K562 (cell line): ENCODE measurements around the gene NSUN6. TPM values are rescaled to one million over a fixed set of nuclear protein-coding genes. Genes with fewer than 3 reads are reported as not detected.

Experiments used
- ATAC-seq: fragments of 200-7000 bp; cut with Tn5 transposase; 3 replicates; pipeline ENCODE4 v1.9.1; 2020; ENCODE audit warnings: moderate library complexity
- BruUV-seq: library from RNA; stranded (reverse); fragments of 400-500 nt; replicated peaks from 2 replicates; lab custom pipeline; 2021; lab: Mats Ljungman, UMichigan
- CTCF ChIA-PET: fragments of 300-600 bp; formaldehyde crosslinking; extraction: SDS; loops from one replicate; lab custom pipeline; 2021; ENCODE audit warnings: low intra/inter-chr PET ratio; lab: Yijun Ruan, JAX
- POLR2A ChIA-PET: fragments of 300-600, 350-650 bp; sonication (Branson Sonifier 250); formaldehyde crosslinking; extraction: SDS; loops from one replicate; lab custom pipeline; 2021; ENCODE audit warnings: antibody characterized with exemption, inconsistent platforms; lab: Yijun Ruan, JAX
- DNase-seq, 4 experiments: peaks; one replicate each; pipeline versions ENCODE4 v3.0.0 to v3.0.0-alpha.2; 2011 to 2018; ENCODE audit warnings: low spot score in 3 of 4, mixed read lengths in 3 of 4; ENCODE audit errors: extremely low read depth in 1 of 4
- FAIRE-seq: peaks from 2 replicates; lab custom pipeline; 2011; peaks lifted over from hg19 to GRCh38; lab: Jason Lieb, UNC
- H2AFZ ChIP-seq: 2 replicates; pipeline ENCODE4 v1.6.0; 2011; ENCODE audit warnings: low read depth, low read length, control low read depth, inconsistent platforms
- H3K27ac ChIP-seq: fragments of 200-600 bp; 3 replicates; pipeline ENCODE4 v1.8.0; 2011; ENCODE audit warnings: low read depth, mild to moderate bottlenecking, control low read depth, inconsistent platforms, low read length, moderate library complexity, mixed read lengths; ENCODE audit errors: extremely low read depth
- H3K27me3 ChIP-seq, 2 experiments: fragments of 300-600 bp in 1 of 2; 2 replicates in 1 of 2; 3 replicates in 1 of 2; pipeline versions ENCODE4 v1.6.0 to v1.8.0; 2011; ENCODE audit warnings: inconsistent platforms in 2 of 2, low read length in 2 of 2, mild to moderate bottlenecking in 1 of 2, mixed read lengths in 1 of 2, moderate library complexity in 1 of 2; ENCODE audit not compliant: control insufficient read depth in 2 of 2, insufficient read depth in 2 of 2
- H3K36me3 ChIP-seq: fragments of 300-600 bp; 3 replicates; pipeline ENCODE4 v1.8.0; 2011; ENCODE audit warnings: mild to moderate bottlenecking, low read length, inconsistent platforms; ENCODE audit not compliant: control insufficient read depth, insufficient read depth
- H3K4me1 ChIP-seq, 2 experiments: fragments of 200-600 bp in 1 of 2; replicated peaks in 1 of 2; 2 replicates in 1 of 2; 3 replicates in 1 of 2; pipeline versions ENCODE4 v1.5.1 to v1.8.0; 2011; ENCODE audit warnings: inconsistent platforms in 2 of 2, low read length in 2 of 2, mild to moderate bottlenecking in 1 of 2, mixed read lengths in 1 of 2, moderate library complexity in 1 of 2; ENCODE audit not compliant: control insufficient read depth in 2 of 2, insufficient read depth in 2 of 2
- H3K4me2 ChIP-seq: 2 replicates; pipeline ENCODE4 v1.6.1; 2011; ENCODE audit warnings: low read length, control low read depth, inconsistent platforms, mixed read lengths; ENCODE audit not compliant: insufficient read depth
- H3K4me3 ChIP-seq: fragments of 200-600 bp; sonication (generic), shearing (Covaris generic); 2 replicates; pipeline ENCODE4 v1.5.1; 2016; ENCODE audit warnings: control low read depth, inconsistent platforms
- H3K79me2 ChIP-seq: fragments of 200-600 bp; 3 replicates; pipeline ENCODE4 v1.8.0; 2011; ENCODE audit warnings: low read length, inconsistent platforms; ENCODE audit not compliant: control insufficient read depth, insufficient read depth
- H3K9ac ChIP-seq, 2 experiments: 2 replicates each; pipeline versions ENCODE4 v1.6.0 to v1.6.1; 2011; ENCODE audit warnings: low read depth in 2 of 2, low read length in 2 of 2, control low read depth in 1 of 2, inconsistent platforms in 1 of 2, mild to moderate bottlenecking in 1 of 2, mixed read lengths in 1 of 2; ENCODE audit not compliant: insufficient read depth in 1 of 2
- H3K9me1 ChIP-seq: one replicate; pipeline ENCODE4 v1.6.0; 2011; ENCODE audit warnings: inconsistent platforms, mild to moderate bottlenecking, low read length, moderate library complexity; ENCODE audit not compliant: control insufficient read depth, insufficient read depth
- H3K9me3 ChIP-seq: replicated peaks from 2 replicates; pipeline ENCODE4 v1.5.1; 2011; ENCODE audit warnings: low read depth, low read length, inconsistent platforms; ENCODE audit not compliant: control insufficient read depth, insufficient read depth
- H4K20me1 ChIP-seq: replicated peaks from 2 replicates; pipeline ENCODE4 v1.6.1; 2011; ENCODE audit warnings: low read length, inconsistent platforms, mixed read lengths; ENCODE audit not compliant: control insufficient read depth, insufficient read depth
- ASH1L ChIP-seq: fragments of 450-650 bp; IDR thresholded peaks from 2 replicates; pipeline ENCODE4 v1.6.1; 2018; ENCODE audit warnings: borderline replicate concordance, mild to moderate bottlenecking, low read depth; ENCODE audit not compliant: partially characterized antibody
- CREM ChIP-seq: IDR thresholded peaks from 2 replicates; pipeline ENCODE4 v1.6.1; 2014; ENCODE audit warnings: antibody characterized with exemption, low read depth
- DLX4 ChIP-seq: fragments of 250-450 bp; sonication (Bioruptor Pico); IDR thresholded peaks from 2 replicates; pipeline ENCODE4 v1.6.1; 2021; ENCODE audit warnings: mild to moderate bottlenecking
- ELK1 ChIP-seq: sonication (generic); formaldehyde crosslinking; IDR thresholded peaks from 2 replicates; pipeline ENCODE4 v1.8.1; 2022; ENCODE audit warnings: missing genetic modification reagents
- IRF9 ChIP-seq: fragments of 450-650 bp; IDR thresholded peaks from 2 replicates; pipeline ENCODE4 v1.6.1; 2016; ENCODE audit warnings: missing biosample characterization, missing genetic modification characterization
- KDM2B ChIP-seq: fragments of 250-450 bp; sonication (Bioruptor Pico); IDR thresholded peaks from 2 replicates; pipeline ENCODE4 v1.8.0; 2021; ENCODE audit warnings: mild to moderate bottlenecking, moderate library complexity
- MAFF ChIP-seq: IDR thresholded peaks from 2 replicates; pipeline ENCODE4 v1.6.1; 2012; ENCODE audit warnings: low read length, improper control_type of control experiment
- MAX ChIP-seq: sonication (generic); formaldehyde crosslinking; IDR thresholded peaks from 2 replicates; pipeline ENCODE4 v1.9.0; 2022; ENCODE audit warnings: mild to moderate bottlenecking, missing genetic modification reagents
- MEF2A ChIP-seq: IDR thresholded peaks from 2 replicates; pipeline ENCODE4 v1.6.1; 2011; ENCODE audit warnings: low read depth, mild to moderate bottlenecking, low read length, moderate library complexity; ENCODE audit not compliant: control insufficient read depth
- ZBTB5 ChIP-seq: fragments of 450-650 bp; IDR thresholded peaks from 2 replicates; pipeline ENCODE4 v1.6.1; 2017; ENCODE audit warnings: antibody characterized with exemption
- ZNF280A ChIP-seq: fragments of 450-650 bp; IDR thresholded peaks from 2 replicates; pipeline ENCODE4 v1.6.1; 2018; ENCODE audit warnings: mild to moderate bottlenecking, low read depth; ENCODE audit not compliant: partially characterized antibody
- ZNF445 ChIP-seq: fragments of 250-450 bp; sonication (Bioruptor Pico); IDR thresholded peaks from 2 replicates; pipeline ENCODE4 v1.4.0; 2020; ENCODE audit warnings: low read depth, mild to moderate bottlenecking, moderate library complexity
- WGBS: fragments of 100-300 bp; shearing (Covaris generic); methylation state at CpG from one replicate; pipeline ENCODE4 v1.1.6; 2016; ENCODE audit warnings: low coverage, mixed read lengths; ENCODE audit not compliant: insufficient coverage; ENCODE audit errors: missing lambda C conversion rate; 5-methylcytosine and 5-hydroxymethylcytosine counted together
- in situ Hi-C: fragments of 300-500 bp; cut with MboI; formaldehyde crosslinking; loops from 4 replicates; pipeline ENCODE4 v1.15.0; 2018; ENCODE audit warnings: inconsistent platforms, mixed read lengths
- intact Hi-C: fragments of 100-400 bp; cut with micrococcal nuclease; formaldehyde crosslinking; loops from 2 replicates; pipeline ENCODE4 v1.14.2; 2022
- polyA plus RNA-seq, 8 experiments: library from polyadenylated mRNA; depleted of rRNA in 4 of 8; stranded (reverse) in 5 of 8; unstranded in 3 of 8; fragments of >200 nt; fragmentation: Nextera tagmentation in 2 of 8; fragmentation: Illumina TruSeq in 1 of 8; extraction: Ambion mirVana in 2 of 8; extraction: Trizol in 1 of 8; gene quantifications; 2 replicates each; pipeline versions ENCODE4 v1.2.1 to v1.2.3, GENCODE V29; 2011 to 2014; ENCODE audit warnings: inconsistent platforms in 1 of 8, missing spikeins in 1 of 8
- total RNA-seq, 7 experiments: library from RNA; depleted of rRNA in 6 of 7; stranded (reverse); fragments of >200 nt in 6 of 7; fragmentation: Illumina TruSeq in 2 of 7; extraction: Trizol in 2 of 7; gene quantifications; 2 replicates each; pipeline versions ENCODE4 v1.2.1 to v1.2.3, GENCODE V29; 2011 to 2021; ENCODE audit warnings: low replicate concordance in 1 of 7
- TF ChIP-seq, protein P1 (sequence below), 3 experiments: fragments of 200-800 bp in 1 of 3; sonication (Bioruptor generic) in 1 of 3; sonication (generic) in 1 of 3; formaldehyde crosslinking in 1 of 3; IDR thresholded peaks; 2 replicates each; pipeline versions ENCODE4 v1.6.1 to v1.8.0; 2016 to 2022; ENCODE audit warnings: mild to moderate bottlenecking in 2 of 3, missing compliant biosample characterization in 2 of 3, missing genetic modification characterization in 2 of 3, missing genetic modification reagents in 1 of 3
- TF ChIP-seq, protein P2 (sequence below): fragments of 250-450 bp; sonication (Bioruptor Pico); IDR thresholded peaks from 2 replicates; pipeline ENCODE4 v1.8.0; 2022; ENCODE audit warnings: moderate library complexity, mild to moderate bottlenecking, inconsistent platforms

Gene NSUN6
- total and polyA plus RNA-seq, 9 of the 15 experiments (the other 6 are each of a cell fraction or from before 2014, with no cell fraction given) = 12.5 to 33.1 (median 24.2) TPM

- ChIA-PET POLR2A (no interaction called here), CTCF (no interaction called here)
- no peak for TF ChIP-seq CREM
- TF ChIP-seq ZNF280A = no peak
- no peak for TF ChIP-seq ELK1 (CRISPR knock-in tag)
- TF ChIP-seq DLX4 (CRISPR knock-in tag) = no peak
- TF ChIP-seq MAX (CRISPR knock-in tag) = no peak
- no peak for TF ChIP-seq KDM2B
- no peak for TF ChIP-seq ZNF445 (CRISPR knock-in tag)
- TF ChIP-seq MEF2A = no peak
- no peak for TF ChIP-seq ZBTB5
- TF ChIP-seq ASH1L = no peak
- TF ChIP-seq, protein P1, sequence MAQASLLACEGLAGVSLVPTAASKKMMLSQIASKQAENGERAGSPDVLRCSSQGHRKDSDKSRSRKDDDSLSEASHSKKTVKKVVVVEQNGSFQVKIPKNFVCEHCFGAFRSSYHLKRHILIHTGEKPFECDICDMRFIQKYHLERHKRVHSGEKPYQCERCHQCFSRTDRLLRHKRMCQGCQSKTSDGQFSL (CRISPR knock-in tag; IDR thresholded peaks at IDR 0.05) = no peak
- TF ChIP-seq, protein P1 (tag; IDR thresholded peaks at IDR 0.05) = no peak
- no peak for TF ChIP-seq MAFF
- TF ChIP-seq, protein P2, sequence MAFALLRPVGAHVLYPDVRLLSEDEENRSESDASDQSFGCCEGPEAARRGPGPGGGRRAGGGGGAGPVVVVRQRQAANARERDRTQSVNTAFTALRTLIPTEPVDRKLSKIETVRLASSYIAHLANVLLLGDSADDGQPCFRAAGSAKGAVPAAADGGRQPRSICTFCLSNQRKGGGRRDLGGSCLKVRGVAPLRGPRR (CRISPR knock-in tag) = no peak
- no peak for TF ChIP-seq IRF9
- ATAC-seq = no peak
- H3K27ac ChIP-seq = no peak overlapping the region
- 93% methylated on average over 2 of the region's 2 CpGs for WGBS
- BruUV-seq = no TSS peak
- no peaks in the 10 kb centered on the region for H3K79me2 ChIP-seq
- H3K9ac ChIP-seq = no peak overlapping the region
- H3K4me3 ChIP-seq = no peak overlapping the region
- in situ Hi-C loops (no loop called here), intact Hi-C loops (no loop called here)
- H3K9me1 ChIP-seq = no peaks in the 10 kb centered on the region
- no peak overlapping the region for H3K4me2 ChIP-seq
- no peaks in the 10 kb centered on the region for H4K20me1 ChIP-seq
- no peak overlapping the region for H2AFZ ChIP-seq
- no peak for DNase-seq
- H3K27me3 ChIP-seq = no peaks in the 10 kb centered on the region
- no peak for FAIRE-seq
- H3K4me1 ChIP-seq = no peaks in the 10 kb centered on the region
- peaks cover 43% of the 10 kb centered on the region for H3K36me3 ChIP-seq
- H3K9me3 ChIP-seq = peaks cover 3% of the 10 kb centered on the region; the same call in 1 of the 2 replicates
Observed at GRCh38 chr10:18551473-18551872, 99.9 kb downstream of the NSUN6 start.
